Chondrocyte (in vitro differentiated cells): ENCODE results near the gene PABPN1L. TPM values are rescaled to one million over a fixed set of nuclear protein-coding genes. Genes with fewer than 3 reads are reported as not detected.

Source experiments
- DNase-seq: peaks from one replicate; pipeline ENCODE4 v3.0.0; 2021; ENCODE audit warnings: mixed read lengths, low spot score
- H3K27ac Mint-ChIP-seq: one replicate; pipeline ENCODE4 v1.8.0; 2021; ENCODE audit warnings: mild to moderate bottlenecking, moderate library complexity, mixed read lengths; ENCODE audit not compliant: unreplicated experiment
- H3K27me3 Mint-ChIP-seq: 2 replicates; pipeline ENCODE4 v1.8.0; 2021; ENCODE audit warnings: low read depth, mixed read lengths
- H3K36me3 Mint-ChIP-seq: 2 replicates; pipeline ENCODE4 v1.8.0; 2021; ENCODE audit warnings: low read depth, mixed read lengths
- H3K4me1 Mint-ChIP-seq: 2 replicates; pipeline ENCODE4 v1.8.0; 2021; ENCODE audit warnings: low read depth, mild to moderate bottlenecking, mixed read lengths
- H3K4me3 Mint-ChIP-seq: one replicate; pipeline ENCODE4 v1.8.0; 2021; ENCODE audit warnings: mild to moderate bottlenecking, moderate library complexity, mixed read lengths; ENCODE audit not compliant: unreplicated experiment
- H3K9me3 Mint-ChIP-seq: 2 replicates; pipeline ENCODE4 v1.8.0; 2021; ENCODE audit warnings: low read depth, mixed read lengths
- total RNA-seq: library from RNA; stranded (reverse); gene quantifications from 3 replicates; pipeline ENCODE4 v1.2.1, GENCODE V29; 2021
- TF ChIP-seq, protein P1 (sequence below): fragments of 200-600 bp; sonication (generic); IDR thresholded peaks from 2 replicates; pipeline ENCODE4 v1.5.0; 2021; ENCODE audit warnings: antibody characterized with exemption, mild to moderate bottlenecking, moderate library complexity

PABPN1L gene
- total RNA-seq, 1 donor from 2014 or later, result not detected

DNA sequence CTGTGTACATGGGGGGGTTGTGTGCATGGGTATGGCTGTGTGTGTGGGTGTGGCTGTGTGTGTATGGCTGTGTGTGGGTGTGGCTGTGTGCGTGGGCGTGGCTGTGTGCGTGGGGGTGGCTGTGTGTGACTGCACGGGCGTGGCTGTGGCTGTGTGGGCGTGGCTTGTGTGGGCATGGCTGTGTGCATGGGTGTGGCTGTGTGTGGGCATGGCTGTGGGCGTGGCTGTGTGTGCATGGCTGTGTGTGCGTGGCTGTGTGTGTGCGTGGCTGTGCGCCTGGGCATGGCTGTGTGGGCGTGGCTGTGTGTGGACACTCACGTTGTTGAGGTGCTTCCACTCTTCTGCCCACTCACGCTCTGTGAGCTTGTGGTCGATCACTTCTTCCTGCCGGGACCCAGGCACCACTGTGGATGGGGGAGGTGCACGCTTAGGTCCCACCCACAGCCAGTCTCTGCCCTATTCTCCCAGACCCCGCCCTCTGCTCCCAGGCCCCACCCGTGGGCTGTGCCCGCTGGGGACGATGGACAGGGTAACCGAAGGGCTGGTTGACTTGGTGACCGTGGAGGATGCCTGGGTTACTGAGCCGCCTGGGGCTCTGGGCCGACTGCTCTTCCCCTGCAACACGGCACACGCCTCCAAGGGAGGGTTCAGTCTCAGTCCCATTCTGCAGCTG is 16.0 kb upstream of the PABPN1L start:
- TF ChIP-seq, protein P1, sequence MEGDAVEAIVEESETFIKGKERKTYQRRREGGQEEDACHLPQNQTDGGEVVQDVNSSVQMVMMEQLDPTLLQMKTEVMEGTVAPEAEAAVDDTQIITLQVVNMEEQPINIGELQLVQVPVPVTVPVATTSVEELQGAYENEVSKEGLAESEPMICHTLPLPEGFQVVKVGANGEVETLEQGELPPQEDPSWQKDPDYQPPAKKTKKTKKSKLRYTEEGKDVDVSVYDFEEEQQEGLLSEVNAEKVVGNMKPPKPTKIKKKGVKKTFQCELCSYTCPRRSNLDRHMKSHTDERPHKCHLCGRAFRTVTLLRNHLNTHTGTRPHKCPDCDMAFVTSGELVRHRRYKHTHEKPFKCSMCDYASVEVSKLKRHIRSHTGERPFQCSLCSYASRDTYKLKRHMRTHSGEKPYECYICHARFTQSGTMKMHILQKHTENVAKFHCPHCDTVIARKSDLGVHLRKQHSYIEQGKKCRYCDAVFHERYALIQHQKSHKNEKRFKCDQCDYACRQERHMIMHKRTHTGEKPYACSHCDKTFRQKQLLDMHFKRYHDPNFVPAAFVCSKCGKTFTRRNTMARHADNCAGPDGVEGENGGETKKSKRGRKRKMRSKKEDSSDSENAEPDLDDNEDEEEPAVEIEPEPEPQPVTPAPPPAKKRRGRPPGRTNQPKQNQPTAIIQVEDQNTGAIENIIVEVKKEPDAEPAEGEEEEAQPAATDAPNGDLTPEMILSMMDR, result no peak
- no peak for DNase-seq

DNA sequence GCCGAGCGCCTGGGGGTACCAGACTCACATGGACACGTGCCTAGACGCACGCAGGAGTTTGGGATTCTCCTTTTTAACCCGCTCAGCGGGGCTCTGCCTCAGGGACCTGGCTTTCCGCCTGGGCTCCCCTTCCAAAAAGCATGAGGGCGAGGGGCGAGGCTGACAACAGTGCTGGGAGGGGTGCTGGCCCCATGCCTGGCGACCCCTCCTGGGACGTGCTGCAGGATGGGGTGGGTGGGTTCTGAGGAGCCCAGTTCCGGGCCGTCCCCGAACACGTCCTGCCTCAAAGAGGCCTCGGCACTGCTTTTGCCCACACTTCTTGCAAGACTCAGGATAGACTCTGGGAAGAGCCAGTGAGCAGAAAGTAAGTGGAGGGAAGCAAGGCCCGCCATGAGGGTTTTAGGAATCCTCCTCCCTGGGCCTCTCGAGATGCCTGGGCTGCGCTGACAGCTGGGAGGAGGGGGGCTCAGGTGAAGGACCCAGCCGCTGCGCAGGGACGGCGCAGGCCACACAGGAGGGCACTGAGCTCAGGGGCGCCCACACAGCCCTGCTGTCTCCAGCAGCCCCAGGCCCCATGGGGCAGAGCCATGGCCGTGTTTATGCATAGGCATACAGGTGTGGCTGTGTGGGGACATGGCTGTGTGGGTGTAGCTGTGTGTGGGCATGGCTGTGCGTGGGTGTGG is 15.4 kb upstream of the PABPN1L start:
- Mint-ChIP-seq H3K4me1 (no peaks in the 10 kb centered on the region), H3K4me3 (no peak overlapping the region), H3K27ac (no peak overlapping the region), H3K36me3 (no peaks in the 10 kb centered on the region), H3K27me3 (peaks cover 16% of the 10 kb centered on the region), H3K9me3 (no peaks in the 10 kb centered on the region)
- TF ChIP-seq, protein P1, result no peak
- DNase-seq, result no peak

More for the DNA sequence above, 16.0 kb upstream of the PABPN1L start:
- Mint-ChIP-seq H3K9me3 (no peaks in the 10 kb centered on the region), H3K4me1 (no peaks in the 10 kb centered on the region), H3K27ac (no peak overlapping the region), H3K36me3 (no peaks in the 10 kb centered on the region), H3K4me3 (no peak overlapping the region), H3K27me3 (peaks cover 16% of the 10 kb centered on the region)

DNA sequence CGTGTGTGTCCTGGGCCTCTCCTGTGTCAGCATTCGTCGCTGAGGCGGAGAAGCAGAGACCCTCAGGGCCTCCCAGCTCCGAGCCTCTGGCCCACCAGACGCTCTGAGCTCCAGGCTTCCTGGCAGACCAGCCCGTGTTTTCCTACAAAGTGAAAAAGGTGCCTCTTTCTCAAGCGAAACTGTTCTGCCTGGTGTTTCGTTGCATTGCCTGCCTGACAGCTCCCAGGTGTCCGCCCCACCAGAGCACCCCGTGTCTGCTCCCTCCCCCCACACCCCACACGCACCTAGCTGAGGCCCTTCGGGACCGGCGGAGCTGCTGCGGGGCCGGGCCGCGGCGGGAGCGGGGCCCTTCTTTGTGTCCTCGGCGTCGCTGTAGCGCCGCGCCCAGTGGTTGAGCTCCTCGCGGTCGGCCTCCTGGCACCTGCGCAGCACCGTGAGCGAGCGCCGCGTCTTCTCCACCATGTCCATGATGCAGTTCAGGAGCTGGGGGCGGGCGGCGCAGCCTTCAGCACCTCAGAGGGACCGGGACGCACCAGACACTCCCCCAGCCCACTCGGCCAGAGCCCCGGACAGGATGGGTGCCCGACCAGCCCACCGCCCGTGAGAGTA is 14.7 kb upstream of the PABPN1L start:
- Mint-ChIP-seq H3K27me3 (peaks cover 21% of the 10 kb centered on the region), H3K4me3 (no peak overlapping the region), H3K4me1 (no peaks in the 10 kb centered on the region), H3K27ac (no peak overlapping the region), H3K9me3 (no peaks in the 10 kb centered on the region), H3K36me3 (no peaks in the 10 kb centered on the region)
- no peak for DNase-seq
- TF ChIP-seq, protein P1, result no peak

GRCh38 chr16:88880226-88881006 is 14.0 kb upstream of the PABPN1L start:
- Mint-ChIP-seq H3K27me3 (peaks cover 25% of the 10 kb centered on the region), H3K36me3 (no peaks in the 10 kb centered on the region), H3K4me3 (no peak overlapping the region)

More at GRCh38 chr16:88880226-88881006, 14.0 kb upstream of the PABPN1L start:
- no peak for DNase-seq
- TF ChIP-seq, protein P1, result no peak
- Mint-ChIP-seq H3K27ac (no peak overlapping the region), H3K4me1 (no peaks in the 10 kb centered on the region), H3K9me3 (no peaks in the 10 kb centered on the region)
